Uterine smooth muscle cell (primary cell): ENCODE results near the gene DOC2B. TPM values are rescaled to one million over a fixed set of nuclear protein-coding genes. Genes with fewer than 3 reads are reported as not detected.

Source experiments
- total RNA-seq: library from RNA; depleted of rRNA; stranded (reverse); fragments of >200 nt; gene quantifications from 2 replicates; pipeline ENCODE4 v1.2.3, GENCODE V29; 2014

DOC2B gene
- total RNA-seq = not detected in 2 replicates

DNA sequence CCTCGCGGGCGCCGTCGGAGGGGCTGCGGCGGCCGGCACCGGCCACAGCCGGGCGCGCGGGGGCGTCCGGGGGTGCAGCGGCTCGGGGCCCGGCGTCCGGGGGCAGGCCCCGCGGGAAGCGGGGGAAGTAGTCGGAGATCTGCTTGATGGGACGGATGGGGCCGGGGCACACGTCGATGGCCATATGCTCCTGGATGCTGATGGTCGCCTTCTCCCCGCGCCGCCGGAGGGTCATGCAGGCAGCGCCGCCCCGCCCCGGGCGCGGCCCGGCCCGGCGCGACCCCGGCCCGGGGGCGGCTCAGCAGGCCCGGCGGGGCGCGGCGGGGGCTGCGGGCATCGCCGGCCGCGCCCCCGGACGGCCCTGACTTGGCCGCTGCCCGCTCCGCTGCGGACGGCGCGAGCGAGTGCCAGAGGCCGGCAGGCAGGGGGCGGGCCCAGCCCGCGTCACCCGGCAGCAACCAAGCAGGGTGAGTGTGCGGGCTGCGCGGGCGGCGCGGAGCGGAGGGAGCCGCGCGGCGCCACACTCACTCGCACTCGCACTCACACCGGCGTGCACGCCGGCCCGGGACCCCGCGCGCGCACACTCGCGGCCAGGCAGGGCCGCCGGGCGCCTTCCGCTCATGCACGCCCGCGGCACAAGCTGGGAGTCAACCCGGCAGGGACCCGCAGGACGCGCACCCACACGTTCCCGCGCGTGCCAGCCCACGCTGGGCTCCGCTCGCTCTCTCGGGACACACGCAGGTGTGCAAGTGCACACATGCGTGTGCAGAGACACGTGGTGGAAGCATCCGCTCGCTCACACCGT lies at the start of gene DOC2B:
Gene DOC2B, minus strand, starts transcription at position 406 of the 805 bp plus-strand sequence. Its CDS starts 171 bp downstream, at position 235.

DNA sequence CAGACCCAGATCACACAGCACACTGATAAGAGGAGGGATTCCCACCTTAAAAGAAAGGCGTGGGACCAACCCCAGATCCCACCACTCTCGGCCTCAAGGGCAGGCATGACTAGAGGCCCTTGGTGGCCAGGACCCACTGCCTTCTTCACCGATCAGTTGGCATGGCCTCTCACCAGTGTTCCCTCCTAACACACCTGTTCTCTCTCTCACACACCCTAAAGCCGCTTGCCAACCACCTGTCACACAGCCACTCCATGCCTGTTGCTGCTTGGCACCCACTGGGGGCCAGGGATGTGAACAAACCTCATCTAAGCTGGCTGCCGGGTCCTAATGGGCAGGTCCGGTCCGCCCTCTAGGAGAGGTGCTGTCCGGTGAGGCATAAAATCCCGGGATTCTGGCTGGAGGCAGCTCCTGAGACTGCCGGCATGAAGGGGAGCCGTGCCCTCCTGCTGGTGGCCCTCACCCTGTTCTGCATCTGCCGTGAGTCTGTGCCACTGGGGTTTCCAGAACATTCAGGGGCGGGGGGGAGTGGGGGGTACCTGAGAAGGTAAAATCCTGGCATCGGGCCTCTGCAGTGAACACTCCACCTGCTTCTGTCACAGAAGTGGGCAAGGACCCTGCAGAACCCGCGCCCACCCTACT lies 44.2 kb downstream of the DOC2B start, which contains the start of gene SCGB1C2:
Gene SCGB1C2, plus strand, starts transcription at position 404 of the 642 bp plus-strand sequence. Its CDS starts 22 bp downstream, at position 426.

Other genes with a start within 250 kb of the DOC2B start
- gene SCGB1C2, start 44.1 kb downstream of the DOC2B start, total RNA-seq = not detected in 2 replicates
- gene RPH3AL, start 171.2 kb upstream of the DOC2B start, total RNA-seq = 3.4 and 4.2 TPM in 2 replicates